ENCODE measurements around the gene ABI2.

ABI2 gene

GRCh38 chr2:203451689-203452088 is 123.5 kb downstream of the ABI2 start:
- in situ Hi-C loops (cut with HindIII; ENCODE audit: low pct_ligation_motif_present, low pct_unique_long_range_greater_than_20kb, low sequenced_read_pairs): no loop called here
- peak; percentile 10 for DNase-seq

GRCh38 chr2:203453858-203454451 is 125.8 kb downstream of the ABI2 start:
- in situ Hi-C loops (cut with HindIII; ENCODE audit: low pct_ligation_motif_present, low pct_unique_long_range_greater_than_20kb, low sequenced_read_pairs): no loop called here
- peak; percentile 70 for DNase-seq

- DNase-seq: no peak
- in situ Hi-C loops (cut with HindIII; ENCODE audit: low pct_ligation_motif_present, low pct_unique_long_range_greater_than_20kb, low sequenced_read_pairs): no loop called here
Measured at GRCh38 chr2:203455209-203455608, 127.0 kb downstream of the ABI2 start.

DNA sequence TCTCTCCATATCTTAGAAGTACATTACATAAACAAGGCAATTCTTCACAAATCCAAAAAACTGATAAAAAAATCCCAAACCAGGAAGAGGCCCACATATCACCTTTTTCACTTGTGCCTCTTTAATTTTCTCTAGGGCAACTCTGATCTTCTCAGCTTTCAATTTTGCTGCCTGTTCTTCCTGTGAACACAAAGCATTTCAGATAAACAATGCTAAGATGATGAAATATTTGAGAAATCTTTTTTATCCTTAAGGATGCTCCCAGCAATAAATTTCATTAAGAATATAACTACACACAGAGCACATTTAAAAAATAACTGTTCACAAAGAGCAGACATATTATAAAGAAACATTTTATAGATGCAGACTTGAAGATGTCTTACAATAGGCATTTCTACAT is 133.6 kb downstream of the ABI2 start:
- no peak for DNase-seq
- in situ Hi-C loops (cut with HindIII; ENCODE audit: low pct_ligation_motif_present, low pct_unique_long_range_greater_than_20kb, low sequenced_read_pairs): no loop called here

DNA sequence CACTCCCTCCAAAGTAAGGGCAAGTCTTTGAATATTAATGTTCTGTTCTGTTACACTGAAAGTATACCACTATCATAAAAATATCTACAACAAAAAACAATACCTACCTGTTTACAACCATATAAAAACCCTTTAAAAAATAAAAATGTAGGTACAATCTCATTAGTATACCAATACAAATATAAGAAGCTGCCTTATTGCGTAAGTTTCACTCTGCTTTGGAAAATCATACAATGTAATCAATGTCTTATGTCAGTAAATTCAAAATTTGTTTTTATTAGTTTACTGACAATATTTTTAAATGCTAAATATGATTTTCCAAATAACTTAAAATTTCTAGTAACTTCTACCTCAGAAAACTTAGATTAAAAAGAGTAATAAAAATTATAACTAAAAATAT is 134.1 kb downstream of the ABI2 start:
- DNase-seq: no peak
- in situ Hi-C loops (cut with HindIII; ENCODE audit: low pct_ligation_motif_present, low pct_unique_long_range_greater_than_20kb, low sequenced_read_pairs): no loop called here

DNA sequence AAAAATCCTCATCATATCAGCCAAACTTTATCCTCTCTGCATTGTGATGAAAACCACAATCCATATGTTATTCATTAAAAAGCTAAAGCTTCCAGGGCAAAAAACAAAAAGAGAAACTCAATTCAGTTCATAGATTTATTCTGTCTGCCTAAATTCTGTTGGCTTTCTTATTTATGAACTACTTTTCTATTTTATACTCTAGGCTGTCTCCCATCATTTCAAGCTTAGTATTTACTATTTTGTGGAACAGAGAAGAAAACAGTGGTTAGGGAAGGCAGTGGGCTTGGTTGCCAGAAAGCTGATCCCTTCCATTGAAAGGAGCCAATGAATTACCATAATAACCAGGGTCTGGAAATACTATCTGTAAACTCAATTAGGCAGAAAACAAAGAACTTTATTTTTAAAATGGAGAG is 135.1 kb downstream of the ABI2 start:
- in situ Hi-C loops (cut with HindIII; ENCODE audit: low pct_ligation_motif_present, low pct_unique_long_range_greater_than_20kb, low sequenced_read_pairs): no loop called here
- no peak for DNase-seq

DNA sequence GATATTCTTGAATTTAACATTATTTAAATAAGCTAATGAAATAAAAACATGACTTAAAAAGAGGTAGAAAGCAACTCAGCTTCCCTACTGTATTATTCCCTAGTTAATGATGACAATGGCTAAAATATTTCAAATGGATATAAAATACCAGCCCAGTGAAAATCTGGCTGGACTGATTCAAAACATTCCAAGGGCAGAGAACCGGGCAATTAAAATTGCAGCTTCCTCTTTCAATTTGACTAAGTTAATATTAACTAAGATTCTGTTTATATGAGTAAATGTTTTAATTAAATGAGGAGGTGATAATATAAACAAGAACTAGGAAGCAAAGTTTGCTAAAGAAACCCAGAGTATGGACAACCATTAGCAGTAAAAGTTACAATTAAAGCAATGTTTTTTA is 141.4 kb downstream of the ABI2 start:
- DNase-seq: no peak
- in situ Hi-C loops (cut with HindIII; ENCODE audit: low pct_ligation_motif_present, low pct_unique_long_range_greater_than_20kb, low sequenced_read_pairs): no loop called here

GRCh38 chr2:203470371-203470770 is 142.2 kb downstream of the ABI2 start:
- DNase-seq: no peak
- in situ Hi-C loops (cut with HindIII; ENCODE audit: low pct_ligation_motif_present, low pct_unique_long_range_greater_than_20kb, low sequenced_read_pairs): no loop called here

- DNase-seq: no peak
- in situ Hi-C loops (cut with HindIII; ENCODE audit: low pct_ligation_motif_present, low pct_unique_long_range_greater_than_20kb, low sequenced_read_pairs): no loop called here
Measured at GRCh38 chr2:203471323-203471722, 143.1 kb downstream of the ABI2 start.

- DNase-seq: no peak
- in situ Hi-C loops (cut with HindIII; ENCODE audit: low pct_ligation_motif_present, low pct_unique_long_range_greater_than_20kb, low sequenced_read_pairs): no loop called here
Measured at GRCh38 chr2:203476881-203477280, 148.7 kb downstream of the ABI2 start.

GRCh38 chr2:203480623-203481022 is 152.4 kb downstream of the ABI2 start:
- no peak for DNase-seq
- in situ Hi-C loops (cut with HindIII; ENCODE audit: low pct_ligation_motif_present, low pct_unique_long_range_greater_than_20kb, low sequenced_read_pairs): no loop called here

DNA sequence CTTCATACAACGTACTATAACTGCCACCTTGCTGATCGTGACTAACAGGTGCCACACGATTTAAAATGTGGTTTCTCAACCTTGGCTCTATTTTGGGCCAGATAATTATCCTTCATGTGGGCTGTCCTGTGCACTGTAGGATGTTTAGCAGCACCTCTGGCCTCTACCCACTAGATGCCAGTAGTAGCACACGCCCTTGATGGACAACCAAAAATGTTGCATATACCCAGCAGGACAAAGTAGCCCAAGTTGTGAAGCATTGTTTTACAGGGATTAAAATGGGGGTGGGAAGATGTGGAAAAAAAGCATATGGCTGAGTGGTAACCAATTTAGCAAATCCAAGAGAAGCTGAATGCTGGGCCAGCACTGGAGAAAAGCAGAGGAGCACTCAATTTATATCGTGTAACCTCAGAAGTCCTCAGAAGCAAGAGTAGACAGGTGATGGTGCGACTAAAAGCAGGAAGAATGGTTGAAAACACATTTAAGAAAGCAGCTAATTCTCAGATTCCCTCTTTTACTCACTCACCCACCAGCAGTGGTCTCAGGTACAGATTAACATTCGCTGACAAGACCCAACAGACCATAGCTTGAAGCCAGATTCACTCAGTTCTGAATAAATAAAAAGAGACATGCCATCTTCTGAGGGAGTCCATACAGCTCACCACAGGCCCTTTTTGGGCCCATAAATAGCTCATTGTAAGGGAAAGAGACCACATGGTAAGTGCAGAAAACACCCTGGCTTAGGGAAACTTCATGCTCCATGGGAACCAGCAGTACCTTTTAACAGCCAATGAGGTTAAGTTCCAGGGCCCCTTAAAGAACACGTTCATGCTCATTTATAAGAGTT is 156.3 kb downstream of the ABI2 start:
- in situ Hi-C loops (cut with HindIII; ENCODE audit: low pct_ligation_motif_present, low pct_unique_long_range_greater_than_20kb, low sequenced_read_pairs): no loop called here

DNA sequence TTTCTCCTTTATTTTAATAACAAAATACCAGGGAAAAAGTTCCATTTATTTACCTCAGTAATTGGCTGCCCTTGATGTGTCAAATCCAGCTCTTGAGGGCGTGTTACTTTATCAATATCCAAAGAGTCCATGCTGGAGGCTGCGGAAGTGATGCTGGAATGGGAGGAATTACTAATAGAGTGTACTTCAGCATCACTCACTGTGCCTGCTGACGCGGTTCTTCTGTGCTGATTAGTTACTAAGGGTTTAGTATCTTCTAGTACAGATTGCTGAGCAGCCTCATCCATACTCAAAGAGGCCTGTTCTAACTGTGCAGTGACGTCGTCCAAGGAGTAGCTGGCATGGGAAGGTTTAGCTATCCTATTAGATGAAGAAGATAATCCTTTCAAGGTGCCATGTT is 161.3 kb downstream of the ABI2 start:
- in situ Hi-C loops (cut with HindIII; ENCODE audit: low pct_ligation_motif_present, low pct_unique_long_range_greater_than_20kb, low sequenced_read_pairs): no loop called here
- DNase-seq: no peak

More for the DNA sequence above, 156.3 kb downstream of the ABI2 start:
- DNase-seq: peak; percentile 51

DNA sequence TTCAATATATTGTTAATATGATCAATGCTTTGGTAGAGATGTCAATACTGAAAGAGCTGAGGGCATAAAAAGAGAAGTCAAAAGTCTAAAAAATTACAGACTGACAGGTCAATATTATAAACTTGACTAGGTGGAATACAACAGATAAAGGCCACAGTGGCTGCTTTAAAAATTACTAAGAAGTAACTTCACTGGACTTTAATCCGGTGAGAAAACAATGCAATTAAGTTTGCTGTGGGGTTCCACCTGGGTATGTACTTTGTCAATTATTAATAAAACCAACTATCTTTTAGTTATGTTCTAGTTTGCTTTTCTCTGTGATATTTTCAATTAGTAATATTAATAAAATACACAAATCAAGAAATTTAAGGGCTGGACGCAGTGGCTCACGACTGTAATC is 162.2 kb downstream of the ABI2 start:
- DNase-seq: no peak
- in situ Hi-C loops (cut with HindIII; ENCODE audit: low pct_ligation_motif_present, low pct_unique_long_range_greater_than_20kb, low sequenced_read_pairs): no loop called here

DNA sequence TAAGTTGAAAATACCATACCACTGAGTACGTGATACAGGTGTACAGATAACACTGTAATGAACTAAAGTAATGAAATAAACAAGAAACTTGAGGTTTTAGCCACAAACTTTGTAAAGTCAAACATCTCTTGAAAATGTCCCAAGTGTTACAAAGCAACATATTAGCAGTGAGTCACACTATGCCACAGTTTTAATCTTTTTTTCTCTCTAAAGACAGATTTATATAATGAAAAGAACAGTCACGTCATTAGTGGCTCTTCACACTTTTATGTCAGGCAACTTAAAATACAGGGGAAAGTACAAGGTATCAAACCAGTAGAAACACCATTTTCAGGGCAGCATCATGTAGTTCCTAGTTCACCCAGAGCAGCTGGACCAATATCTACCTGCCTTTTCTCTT is 164.8 kb downstream of the ABI2 start:
- no peak for DNase-seq
- in situ Hi-C loops (cut with HindIII; ENCODE audit: low pct_ligation_motif_present, low pct_unique_long_range_greater_than_20kb, low sequenced_read_pairs): no loop called here

All from ACHN (cell line).